Thyroid gland (tissue), 4 donors: ENCODE results near the gene SEH1L.

Source experiments
- POLR2A ChIP-seq, 2 donors: fragments of 450-650 bp; IDR thresholded peaks; one replicate each; pipeline ENCODE4 v1.6.1; 2017; ENCODE audit warnings: antibody characterized with exemption in 2 of 2, mild to moderate bottlenecking in 2 of 2, moderate library complexity in 1 of 2
- TF ChIP-seq, protein P1 (sequence below), 6 experiments: fragments of 200-600 bp in 3 of 6; fragments of 450-650 bp in 3 of 6; sonication (generic) in 3 of 6; IDR thresholded peaks; one replicate each; pipeline ENCODE4 v1.5.1; 2016 to 2019; ENCODE audit warnings: antibody characterized with exemption in 6 of 6, mild to moderate bottlenecking in 2 of 6, inconsistent platforms in 1 of 6, moderate library complexity in 1 of 6

DNA sequence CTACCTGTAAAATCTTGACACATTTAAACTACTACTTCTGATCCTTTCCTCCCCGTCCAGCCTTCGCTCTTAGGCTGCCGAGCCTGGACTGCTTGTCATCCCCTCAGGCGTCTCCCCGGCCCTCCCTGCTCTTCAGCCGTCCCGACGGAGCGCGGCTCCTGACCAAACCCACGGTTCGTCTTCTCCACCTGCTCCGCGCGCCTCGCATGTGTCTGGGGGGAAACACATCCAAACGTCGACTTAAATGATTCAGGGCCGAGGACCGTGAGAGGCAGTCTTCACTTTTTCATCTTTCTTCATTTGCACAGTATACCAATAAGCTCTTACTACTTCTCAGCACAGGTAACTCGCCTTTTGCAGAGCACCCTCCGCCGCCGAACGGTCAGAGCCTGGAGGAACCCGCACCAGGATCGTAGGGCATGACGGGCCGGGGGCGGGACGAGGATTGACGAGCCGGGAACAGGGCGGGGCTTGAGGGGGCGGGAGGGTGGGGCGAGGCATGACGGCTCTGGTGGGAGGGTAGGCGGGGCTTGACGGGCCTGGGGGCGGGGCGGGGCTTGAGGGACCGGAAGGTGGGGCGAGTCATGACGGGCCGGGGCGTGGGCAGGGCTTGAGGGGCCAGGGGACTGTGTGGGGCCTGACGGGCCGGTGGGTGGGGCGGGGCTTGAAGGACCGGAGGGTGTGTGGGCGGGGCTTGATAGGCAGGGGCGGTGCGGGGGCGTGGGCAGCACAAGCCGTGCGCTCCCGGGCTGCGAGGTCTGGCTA lies at the start of gene SEH1L:
- TF ChIP-seq, protein P1, sequence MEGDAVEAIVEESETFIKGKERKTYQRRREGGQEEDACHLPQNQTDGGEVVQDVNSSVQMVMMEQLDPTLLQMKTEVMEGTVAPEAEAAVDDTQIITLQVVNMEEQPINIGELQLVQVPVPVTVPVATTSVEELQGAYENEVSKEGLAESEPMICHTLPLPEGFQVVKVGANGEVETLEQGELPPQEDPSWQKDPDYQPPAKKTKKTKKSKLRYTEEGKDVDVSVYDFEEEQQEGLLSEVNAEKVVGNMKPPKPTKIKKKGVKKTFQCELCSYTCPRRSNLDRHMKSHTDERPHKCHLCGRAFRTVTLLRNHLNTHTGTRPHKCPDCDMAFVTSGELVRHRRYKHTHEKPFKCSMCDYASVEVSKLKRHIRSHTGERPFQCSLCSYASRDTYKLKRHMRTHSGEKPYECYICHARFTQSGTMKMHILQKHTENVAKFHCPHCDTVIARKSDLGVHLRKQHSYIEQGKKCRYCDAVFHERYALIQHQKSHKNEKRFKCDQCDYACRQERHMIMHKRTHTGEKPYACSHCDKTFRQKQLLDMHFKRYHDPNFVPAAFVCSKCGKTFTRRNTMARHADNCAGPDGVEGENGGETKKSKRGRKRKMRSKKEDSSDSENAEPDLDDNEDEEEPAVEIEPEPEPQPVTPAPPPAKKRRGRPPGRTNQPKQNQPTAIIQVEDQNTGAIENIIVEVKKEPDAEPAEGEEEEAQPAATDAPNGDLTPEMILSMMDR (IDR thresholded peaks at IDR 0.05): no peak
- TF ChIP-seq POLR2A (IDR thresholded peaks at IDR 0.05): peak; percentile 10 to 72
